LHCN-M2 (cell line): ENCODE measurements around the gene SREBF2. TPM values are rescaled to one million over a fixed set of nuclear protein-coding genes. Genes with fewer than 3 reads are reported as not detected.
"Not testable (repeated sequence)": the region's sequence is repeated elsewhere in the genome, so short reads cannot be mapped to it uniquely, and the experiment has no call there.

ENCODE experiments used
- DNase-seq: peaks from one replicate; pipeline ENCODE4 v3.0.0-alpha.2; 2012; ENCODE audit warnings: low read depth
- total RNA-seq: library from RNA; depleted of rRNA; stranded (reverse); fragments of >200 nt; gene quantifications from 2 replicates; pipeline ENCODE4 v1.2.3, GENCODE V29; 2014

SREBF2 gene
- total RNA-seq, 1 experiment from 2014 or later = 42.1 TPM

DNA sequence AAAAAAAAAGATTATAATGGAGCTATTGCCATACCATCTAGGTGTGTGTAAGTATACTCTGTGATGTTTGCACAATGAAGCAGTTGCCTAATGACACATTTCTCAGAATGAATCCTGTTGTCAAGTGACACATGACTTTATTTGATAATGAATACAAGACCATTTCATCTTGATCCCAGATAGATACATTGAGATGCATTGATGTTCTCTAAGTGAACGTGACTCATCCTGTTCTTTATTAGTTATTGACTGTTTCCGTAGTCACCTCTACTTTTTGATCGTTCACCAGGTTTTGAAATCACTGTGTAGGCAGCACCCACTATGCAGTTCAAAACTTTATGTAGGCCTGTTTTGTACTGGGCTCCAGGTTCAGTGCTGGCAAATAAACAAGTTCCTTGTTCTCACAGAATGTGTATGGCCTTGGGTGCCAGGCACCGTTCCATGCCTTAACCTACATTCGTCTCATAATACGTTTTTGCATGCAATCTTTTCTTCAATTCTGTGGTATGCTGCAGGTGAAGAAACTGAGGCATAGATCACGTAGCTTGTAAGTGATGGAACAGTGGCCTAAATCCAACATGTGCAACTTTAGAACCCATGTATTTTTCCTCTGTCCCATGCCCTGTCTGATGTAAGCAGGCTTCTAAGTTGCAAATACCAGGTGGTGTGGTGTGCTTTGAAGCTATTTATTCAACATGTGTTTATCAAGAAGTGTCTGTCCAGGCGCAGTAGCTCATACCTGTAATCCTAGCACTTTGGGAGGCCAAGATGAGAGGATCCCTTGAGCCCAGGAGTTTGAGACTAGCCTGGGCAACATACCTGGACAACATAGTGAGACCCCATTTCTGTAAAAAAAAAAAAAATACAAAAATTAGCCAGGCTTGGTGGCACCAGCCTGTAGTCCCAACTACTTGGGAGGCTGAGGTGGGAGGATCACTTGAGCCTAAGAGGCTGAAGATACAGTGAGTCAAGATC, 10.4 kb downstream of the SREBF2 start:
- DNase-seq = no peak

DNA sequence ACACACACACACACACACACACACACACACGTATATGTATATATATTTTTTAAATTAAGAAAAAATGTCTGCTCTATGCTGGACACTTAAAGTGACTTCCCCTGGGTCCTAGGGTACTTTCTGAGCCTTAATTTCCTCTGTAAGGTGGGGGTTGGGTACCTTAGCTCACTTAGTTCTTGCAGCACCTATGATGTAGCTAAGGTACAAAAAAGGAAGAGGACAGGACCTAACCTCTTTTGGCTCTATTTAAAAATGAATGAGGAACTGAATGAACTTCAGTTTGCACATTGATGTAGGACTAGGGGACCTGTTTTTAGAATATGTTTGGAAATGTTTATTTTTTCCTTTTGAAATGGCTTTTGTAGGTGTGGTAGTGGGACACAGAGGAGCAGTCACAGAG, 11.1 kb downstream of the SREBF2 start:
- DNase-seq = no peak

DNA sequence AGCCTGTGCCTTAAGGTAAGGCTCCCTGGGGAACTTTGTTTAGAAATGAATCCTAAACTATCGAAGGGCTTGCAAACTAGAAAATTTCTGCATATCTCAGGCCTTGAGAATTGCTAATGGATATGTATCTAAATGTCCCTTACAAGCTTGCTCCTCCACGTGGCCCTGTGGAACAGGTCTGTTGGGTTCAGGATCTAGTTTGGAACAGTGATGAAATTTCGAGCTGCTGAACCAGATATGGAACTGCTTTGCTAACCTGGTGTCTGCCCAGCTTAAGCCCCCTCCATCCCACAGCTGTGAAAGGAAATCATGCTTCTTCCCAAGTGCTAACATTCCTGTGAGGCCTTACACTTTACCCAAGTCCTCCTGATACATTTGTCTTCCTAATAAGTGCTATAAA, 11.6 kb downstream of the SREBF2 start:
- no peak for DNase-seq

GRCh38 chr22:41845380-41846267, 12.7 kb downstream of the SREBF2 start:
- no peak for DNase-seq

DNA sequence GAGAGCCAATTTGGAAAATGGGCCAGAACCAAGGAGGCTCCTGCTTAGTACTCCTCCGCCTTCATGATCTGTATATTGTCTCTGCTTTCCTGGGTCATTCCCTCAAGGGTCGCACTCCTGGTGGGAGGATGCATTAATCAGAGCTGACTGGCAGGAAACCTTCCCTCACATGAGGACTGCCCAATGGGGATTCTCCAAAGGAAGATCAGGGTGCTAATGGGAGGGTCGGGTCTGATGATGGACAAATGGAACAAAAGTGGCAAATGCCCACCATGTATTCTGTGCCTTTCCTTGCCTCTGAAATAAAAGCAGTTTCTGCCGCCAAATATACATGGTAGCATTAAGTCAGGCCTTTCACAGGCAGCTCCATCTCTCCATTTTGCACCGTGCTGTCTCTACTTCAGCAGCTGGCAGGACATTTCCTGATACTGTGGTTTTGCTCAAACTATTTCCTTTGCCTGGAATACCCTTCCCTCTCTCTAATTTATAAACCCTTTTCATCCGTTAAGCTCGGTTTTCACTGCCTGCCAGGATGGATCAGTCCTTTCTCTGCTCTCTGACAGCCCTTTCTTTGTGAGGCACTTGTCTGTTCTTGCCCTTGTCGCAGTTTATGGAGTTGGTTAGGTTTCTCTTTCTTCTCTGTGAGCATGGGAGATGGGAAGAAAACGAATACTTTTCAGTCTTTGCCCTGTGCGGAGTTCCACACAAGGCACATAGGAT, 13.5 kb downstream of the SREBF2 start:
- no peak for DNase-seq

DNA sequence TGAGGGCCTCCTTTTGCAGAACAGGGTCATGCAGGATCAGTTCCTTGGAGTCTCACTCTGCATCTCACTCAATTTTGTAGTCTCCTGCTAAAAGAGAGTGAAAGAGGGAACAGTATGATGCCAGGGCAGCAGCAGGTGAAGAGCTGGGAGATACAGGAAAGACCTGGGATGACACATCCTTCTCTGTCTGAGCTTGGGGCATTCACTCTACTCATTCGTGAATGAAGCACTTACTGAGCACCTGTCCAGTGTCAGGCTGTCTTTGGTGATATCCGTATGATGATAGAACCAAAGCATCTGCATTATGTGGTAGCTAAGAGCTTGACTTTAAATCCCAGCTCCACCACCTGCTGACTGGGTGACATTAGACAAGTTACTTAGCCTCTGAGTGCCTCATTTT, 14.4 kb downstream of the SREBF2 start:
- no peak for DNase-seq

DNA sequence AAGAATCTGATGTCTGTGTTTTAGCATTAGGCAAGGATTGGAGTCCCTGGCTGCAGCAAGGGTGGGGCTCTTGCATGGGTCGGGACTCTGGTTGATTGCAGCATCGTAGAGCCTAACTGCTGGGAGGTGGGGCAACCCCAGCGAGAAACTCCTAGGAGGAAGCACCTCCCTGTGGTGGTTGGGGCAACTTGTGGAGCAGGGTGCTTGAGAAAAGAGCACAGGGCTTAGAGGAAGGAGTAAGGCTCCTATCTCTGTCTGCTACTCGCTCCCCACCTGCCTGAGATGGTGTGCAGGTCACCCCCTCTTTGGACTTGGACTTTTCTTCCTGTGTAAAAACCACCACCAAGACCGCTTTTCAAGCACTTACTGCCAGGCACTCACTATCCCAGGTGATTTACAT, 15.6 kb downstream of the SREBF2 start:
- no peak for DNase-seq

DNA sequence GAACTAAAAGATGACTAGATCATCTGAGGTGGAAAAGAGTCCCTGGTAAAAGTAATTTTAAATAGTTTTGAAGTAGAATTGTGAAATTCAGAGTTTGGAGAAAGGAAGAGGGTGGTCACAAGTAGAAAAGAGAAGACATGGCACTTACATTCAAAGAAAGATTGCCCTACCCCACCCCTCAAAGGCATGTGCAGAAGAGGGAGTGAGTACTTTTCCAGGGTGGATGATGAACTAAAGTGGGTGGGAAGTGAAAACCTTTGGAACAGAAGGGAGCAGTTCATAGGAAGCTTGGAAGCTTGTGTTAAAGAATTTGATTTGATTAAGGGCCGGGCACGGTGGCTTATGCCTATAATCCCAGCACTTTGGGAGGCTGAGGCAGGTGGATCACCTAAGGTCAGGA, 23.6 kb downstream of the SREBF2 start:
- DNase-seq = no peak

DNA sequence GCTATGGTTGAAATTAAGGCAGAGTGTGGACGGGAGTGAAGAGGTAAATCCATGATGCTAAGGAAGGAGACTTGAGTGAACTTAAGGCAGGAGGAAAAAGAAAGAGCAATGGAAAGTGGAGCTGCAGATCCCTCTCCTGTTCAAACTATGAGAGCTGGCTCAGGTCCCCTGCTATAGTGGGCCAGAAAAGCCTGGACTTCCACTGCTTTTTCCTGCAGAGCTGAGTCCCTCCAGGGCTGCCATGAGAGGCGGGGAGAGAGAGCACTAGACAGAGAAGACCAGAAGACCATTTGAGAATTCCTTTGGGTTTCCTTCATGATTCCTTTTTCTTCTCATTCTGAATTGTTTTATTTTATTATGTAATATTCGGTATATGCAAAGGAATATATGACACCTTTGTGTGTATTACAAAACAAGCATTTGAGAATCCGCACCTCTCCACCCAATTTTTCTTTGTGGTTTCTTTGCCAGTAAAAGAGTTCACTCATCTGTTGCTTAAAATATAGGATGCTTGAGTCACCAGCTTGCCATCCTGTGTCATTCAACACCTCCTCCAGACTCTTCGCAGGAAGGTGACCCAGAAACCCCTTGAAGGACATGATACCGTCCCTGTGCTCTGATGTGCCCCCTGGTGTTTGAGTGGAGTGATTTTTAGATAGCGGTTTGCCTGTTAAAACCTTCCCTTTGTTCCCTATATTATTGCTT, 24.4 kb downstream of the SREBF2 start:
- DNase-seq = peak; percentile 85

GRCh38 chr22:41857860-41858199, 24.9 kb downstream of the SREBF2 start:
- DNase-seq = no peak

GRCh38 chr22:41862160-41862529, 29.2 kb downstream of the SREBF2 start:
- no peak for DNase-seq

GRCh38 chr22:41862530-41863266, 29.8 kb downstream of the SREBF2 start:
- no peak for DNase-seq

GRCh38 chr22:41863472-41863871, 30.6 kb downstream of the SREBF2 start:
- no peak for DNase-seq

GRCh38 chr22:41868556-41868955, 35.7 kb downstream of the SREBF2 start:
- DNase-seq = no peak

- not testable (repeated sequence) for DNase-seq
Observed at GRCh38 chr22:41870081-41870480, 37.2 kb downstream of the SREBF2 start.

DNA sequence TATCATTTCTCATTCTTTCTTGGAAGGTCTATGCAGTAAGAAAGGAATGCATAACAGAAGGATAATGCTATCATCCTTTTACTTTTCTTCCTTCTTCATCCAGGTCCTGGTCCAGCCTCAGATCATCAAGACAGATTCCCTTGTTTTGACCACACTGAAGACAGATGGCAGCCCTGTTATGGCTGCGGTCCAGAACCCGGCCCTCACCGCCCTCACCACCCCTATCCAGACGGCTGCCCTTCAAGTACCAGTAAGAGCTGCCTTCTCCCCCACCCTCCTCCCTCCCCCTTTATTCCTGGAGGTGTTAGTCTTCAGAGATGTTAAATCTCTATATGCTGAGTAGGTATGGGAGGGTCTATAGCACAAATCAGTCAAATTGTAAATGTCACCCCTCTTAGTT, 37.9 kb downstream of the SREBF2 start:
- no peak for DNase-seq

DNA sequence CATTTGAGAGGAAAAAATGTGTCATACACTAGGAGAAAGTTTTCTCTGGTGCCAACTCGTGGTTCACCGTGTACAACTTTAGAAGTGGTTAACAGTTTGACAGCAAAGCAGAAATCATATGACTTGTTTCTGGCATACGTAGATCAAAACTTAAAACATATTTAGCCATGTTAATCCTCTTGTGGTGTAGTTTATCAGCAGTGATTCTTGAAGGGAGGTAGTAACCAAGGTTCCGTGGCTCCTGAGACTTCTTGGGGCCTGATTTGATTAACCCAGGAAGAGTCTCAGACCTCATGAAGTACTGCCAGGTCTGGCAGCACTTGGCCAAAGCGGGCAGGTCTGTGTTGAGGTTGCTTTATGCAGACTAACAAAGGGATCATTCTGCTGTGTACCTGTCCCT, 40.5 kb downstream of the SREBF2 start:
- DNase-seq = no peak

DNA sequence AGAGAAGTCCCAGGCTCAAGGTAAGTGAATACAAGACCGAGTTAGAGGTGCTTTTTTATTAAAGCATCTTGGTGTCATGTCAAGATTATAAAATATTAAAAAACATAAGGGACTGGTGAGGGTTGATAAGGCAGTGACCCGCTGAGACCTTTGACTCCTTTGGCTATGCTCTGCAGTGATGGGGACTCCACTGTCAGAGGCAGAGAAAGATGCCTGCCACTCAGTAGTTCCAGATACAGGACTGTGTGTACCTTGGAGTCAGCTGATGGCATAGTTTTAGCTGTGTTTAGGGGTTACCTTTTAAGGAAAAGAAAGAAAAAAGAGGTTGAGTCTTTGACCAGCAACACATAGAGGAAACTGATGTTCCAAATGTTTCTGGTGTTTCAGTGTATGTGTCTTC, 41.2 kb downstream of the SREBF2 start:
- DNase-seq = no peak

DNA sequence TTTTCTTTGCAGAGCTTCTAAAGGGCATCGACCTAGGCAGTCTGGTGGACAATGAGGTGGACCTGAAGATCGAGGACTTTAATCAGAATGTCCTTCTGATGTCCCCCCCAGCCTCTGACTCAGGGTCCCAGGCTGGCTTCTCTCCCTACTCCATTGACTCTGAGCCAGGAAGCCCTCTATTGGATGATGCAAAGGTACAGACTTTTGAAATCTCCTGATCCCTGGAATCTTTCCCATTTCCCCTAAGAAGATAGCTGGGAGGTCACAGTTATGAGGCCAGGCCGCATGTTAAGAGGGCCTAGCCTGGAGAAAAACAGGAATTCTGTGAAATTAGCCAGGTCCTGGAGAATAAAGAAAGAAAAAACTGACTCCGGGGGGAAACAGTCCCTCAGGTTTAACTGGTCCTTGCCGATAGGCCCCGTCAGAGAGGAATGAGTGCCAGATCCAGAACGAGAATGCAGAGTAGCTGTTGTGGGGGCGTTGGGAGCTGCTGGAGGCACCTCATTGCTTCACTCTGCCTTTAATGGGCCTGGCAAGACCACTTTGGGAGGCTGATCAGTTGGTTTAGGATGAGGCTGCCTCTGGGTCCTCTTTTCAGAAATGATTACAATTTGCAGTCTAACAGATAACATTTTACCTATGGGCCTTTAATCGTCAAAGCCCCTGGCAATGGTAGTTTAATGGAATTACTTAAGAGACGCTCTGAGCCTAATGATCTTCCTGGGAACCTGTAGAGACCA, 42.8 kb downstream of the SREBF2 start:
- DNase-seq = no peak

DNA sequence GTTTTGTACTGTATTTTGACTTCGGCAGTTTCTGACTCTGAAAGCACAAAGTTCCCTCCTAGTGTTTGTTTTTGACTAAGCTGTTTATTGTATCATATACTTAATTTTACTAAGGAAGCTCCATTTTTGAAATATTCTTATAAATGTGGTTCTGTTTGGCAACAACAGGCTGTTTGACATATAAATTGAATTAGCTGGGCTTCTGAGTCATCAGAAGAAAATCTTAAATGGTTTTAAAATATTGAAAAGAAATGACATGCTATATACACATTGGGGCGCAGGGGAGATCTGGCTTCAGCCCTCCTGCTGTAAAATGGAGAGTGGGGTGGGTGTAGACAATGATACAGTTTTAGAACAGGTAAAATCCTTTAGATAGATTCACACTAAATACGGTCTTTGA, 43.4 kb downstream of the SREBF2 start:
- no peak for DNase-seq
